HepG2 (cell line): Measurements from ENCODE around the gene PSMB1. TPM values are rescaled to one million over a fixed set of nuclear protein-coding genes. Genes with fewer than 3 reads are reported as not detected.
A peak's percentile ranks its signal among the peaks of the same experiment; 100 is the strongest.

Experiments used
- GABPA ChIP-seq, 2 experiments: IDR thresholded peaks; 2 replicates each; pipeline ENCODE4 v1.6.1; 2011 to 2016; ENCODE audit warnings: low read depth in 2 of 2, low read length in 1 of 2, missing biosample characterization in 1 of 2, missing genetic modification characterization in 1 of 2
- HNF1A ChIP-seq, 2 experiments: sonication (generic) in 1 of 2; formaldehyde crosslinking in 1 of 2; IDR thresholded peaks; 2 replicates each; pipeline versions ENCODE4 v1.4.0 to v1.6.1; 2016 to 2020; ENCODE audit warnings: borderline replicate concordance in 1 of 2, low read depth in 1 of 2, mild to moderate bottlenecking in 1 of 2, missing genetic modification reagents in 1 of 2
- HOXA9 ChIP-seq: sonication (generic); formaldehyde crosslinking; IDR thresholded peaks from 2 replicates; pipeline ENCODE4 v1.8.1; 2022; ENCODE audit warnings: missing genetic modification reagents, mild to moderate bottlenecking, moderate library complexity, borderline replicate concordance
- MZF1 ChIP-seq: sonication (generic); formaldehyde crosslinking; IDR thresholded peaks from 2 replicates; pipeline ENCODE4 v1.8.1; 2023; ENCODE audit warnings: mild to moderate bottlenecking, missing genetic modification reagents, borderline replicate concordance
- SUZ12 ChIP-seq: fragments of 150-350 bp; IDR thresholded peaks from 2 replicates; pipeline ENCODE4 v1.6.1; 2014; ENCODE audit warnings: low read depth, low read length
- TAF15 ChIP-seq: fragments of 200-400 bp; formaldehyde crosslinking; IDR thresholded peaks from one replicate; pipeline ENCODE4 v1.6.1; 2018; ENCODE audit warnings: mild to moderate bottlenecking, low read depth, low read length; ENCODE audit not compliant: poor library complexity, severe bottlenecking
- YEATS2 ChIP-seq: sonication (generic); formaldehyde crosslinking; IDR thresholded peaks from 2 replicates; pipeline ENCODE4 v1.4.0; 2020; ENCODE audit warnings: missing genetic modification reagents, borderline replicate concordance
- ZFP1 ChIP-seq: IDR thresholded peaks from 2 replicates; pipeline ENCODE4 v1.6.1; 2016
- ZFP41 ChIP-seq: sonication (generic); formaldehyde crosslinking; IDR thresholded peaks from 2 replicates; pipeline ENCODE4 v1.4.0; 2020; ENCODE audit warnings: mild to moderate bottlenecking, missing genetic modification reagents, borderline replicate concordance
- ZNF770 ChIP-seq: sonication (generic); formaldehyde crosslinking; IDR thresholded peaks from 2 replicates; pipeline ENCODE4 v1.5.0; 2020; ENCODE audit warnings: mild to moderate bottlenecking, missing genetic modification reagents
- ZSCAN21 ChIP-seq: sonication (generic); formaldehyde crosslinking; IDR thresholded peaks from 2 replicates; pipeline ENCODE4 v1.8.0; 2022; ENCODE audit warnings: mild to moderate bottlenecking, missing genetic modification reagents, moderate library complexity, borderline replicate concordance
- polyA plus RNA-seq, 8 experiments: library from polyadenylated mRNA; depleted of rRNA in 3 of 8; stranded (reverse) in 7 of 8; unstranded in 1 of 8; fragments of >200 nt; fragmentation: Illumina TruSeq in 4 of 8; extraction: Trizol in 4 of 8; gene quantifications; 2 replicates each; pipeline versions ENCODE4 v1.2.1 to v1.2.3, GENCODE V29; 2011 to 2016; ENCODE audit warnings: low read depth in 4 of 8, missing spikeins in 1 of 8, mixed read lengths in 1 of 8; ENCODE audit not compliant: insufficient read depth in 1 of 8
- total RNA-seq, 5 experiments: library from RNA; depleted of rRNA; stranded (reverse); fragments of >200 nt; fragmentation: Illumina TruSeq; extraction: Trizol; gene quantifications; 2 replicates each; pipeline ENCODE4 v1.2.3, GENCODE V29; 2016; ENCODE audit warnings: low read depth in 1 of 5
- TF ChIP-seq, protein P1 (sequence below): IDR thresholded peaks from 2 replicates; pipeline ENCODE4 v1.6.1; 2016; ENCODE audit warnings: control low read depth
- TF ChIP-seq, protein P2 (sequence below): sonication (generic); formaldehyde crosslinking; IDR thresholded peaks from 2 replicates; pipeline ENCODE4 v1.4.0; 2020; ENCODE audit warnings: missing genetic modification reagents

PSMB1 gene
- total and polyA plus RNA-seq, 2 of the 13 experiments (the other 11 are each of a cell fraction or from before 2014, with no cell fraction given) = 528 to 592 TPM

DNA sequence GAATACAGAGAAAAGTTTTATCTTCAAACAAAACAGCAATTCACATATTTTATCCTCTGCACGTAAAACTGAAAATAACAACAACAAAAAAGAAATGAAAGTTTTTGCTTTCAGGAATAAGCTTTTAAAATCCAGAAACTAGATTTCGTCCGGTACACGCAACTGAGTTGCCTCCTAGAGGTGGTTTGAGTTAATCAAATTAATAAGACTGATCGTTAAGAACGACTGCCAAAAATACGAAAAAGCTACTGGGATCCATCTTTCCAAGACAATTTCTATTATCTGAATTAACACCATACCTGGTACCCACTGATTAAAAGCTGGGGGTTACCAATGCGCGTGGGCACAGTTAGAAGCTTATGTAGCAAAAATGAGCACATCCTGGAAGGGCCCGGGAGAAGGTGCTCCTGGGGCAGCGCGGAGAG, 30.7 kb upstream of the PSMB1 start (continued):
- TF ChIP-seq MZF1 (no peak), ZFP1 (0 out of 2 replicates have a peak, but pooled peaks have one; percentile 18), GABPA (IDR thresholded peaks at IDR 0.05; ENCODE audit: low read depth, low read length) (no peak), GABPA (CRISPR knock-in tag; IDR thresholded peaks at IDR 0.05; ENCODE audit: low read depth) (no peak; the same call in 1 of the 2 replicates), ZSCAN21 (CRISPR knock-in tag) (no peak), ZNF770 (CRISPR knock-in tag) (no peak), ZFP41 (CRISPR knock-in tag) (peak; percentile 16; the same call in 1 of the 2 replicates), TAF15 (no peak), YEATS2 (no peak), HOXA9 (CRISPR knock-in tag) (no peak), SUZ12 (no peak), HNF1A (IDR thresholded peaks at IDR 0.05; ENCODE audit: low read depth) (no peak), HNF1A (CRISPR knock-in tag; IDR thresholded peaks at IDR 0.05; ENCODE audit: borderline replicate concordance) (no peak)
- TF ChIP-seq, protein P1, sequence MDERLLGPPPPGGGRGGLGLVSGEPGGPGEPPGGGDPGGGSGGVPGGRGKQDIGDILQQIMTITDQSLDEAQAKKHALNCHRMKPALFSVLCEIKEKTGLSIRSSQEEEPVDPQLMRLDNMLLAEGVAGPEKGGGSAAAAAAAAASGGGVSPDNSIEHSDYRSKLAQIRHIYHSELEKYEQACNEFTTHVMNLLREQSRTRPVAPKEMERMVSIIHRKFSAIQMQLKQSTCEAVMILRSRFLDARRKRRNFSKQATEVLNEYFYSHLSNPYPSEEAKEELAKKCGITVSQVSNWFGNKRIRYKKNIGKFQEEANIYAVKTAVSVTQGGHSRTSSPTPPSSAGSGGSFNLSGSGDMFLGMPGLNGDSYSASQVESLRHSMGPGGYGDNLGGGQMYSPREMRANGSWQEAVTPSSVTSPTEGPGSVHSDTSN = no peak
- TF ChIP-seq, protein P2, sequence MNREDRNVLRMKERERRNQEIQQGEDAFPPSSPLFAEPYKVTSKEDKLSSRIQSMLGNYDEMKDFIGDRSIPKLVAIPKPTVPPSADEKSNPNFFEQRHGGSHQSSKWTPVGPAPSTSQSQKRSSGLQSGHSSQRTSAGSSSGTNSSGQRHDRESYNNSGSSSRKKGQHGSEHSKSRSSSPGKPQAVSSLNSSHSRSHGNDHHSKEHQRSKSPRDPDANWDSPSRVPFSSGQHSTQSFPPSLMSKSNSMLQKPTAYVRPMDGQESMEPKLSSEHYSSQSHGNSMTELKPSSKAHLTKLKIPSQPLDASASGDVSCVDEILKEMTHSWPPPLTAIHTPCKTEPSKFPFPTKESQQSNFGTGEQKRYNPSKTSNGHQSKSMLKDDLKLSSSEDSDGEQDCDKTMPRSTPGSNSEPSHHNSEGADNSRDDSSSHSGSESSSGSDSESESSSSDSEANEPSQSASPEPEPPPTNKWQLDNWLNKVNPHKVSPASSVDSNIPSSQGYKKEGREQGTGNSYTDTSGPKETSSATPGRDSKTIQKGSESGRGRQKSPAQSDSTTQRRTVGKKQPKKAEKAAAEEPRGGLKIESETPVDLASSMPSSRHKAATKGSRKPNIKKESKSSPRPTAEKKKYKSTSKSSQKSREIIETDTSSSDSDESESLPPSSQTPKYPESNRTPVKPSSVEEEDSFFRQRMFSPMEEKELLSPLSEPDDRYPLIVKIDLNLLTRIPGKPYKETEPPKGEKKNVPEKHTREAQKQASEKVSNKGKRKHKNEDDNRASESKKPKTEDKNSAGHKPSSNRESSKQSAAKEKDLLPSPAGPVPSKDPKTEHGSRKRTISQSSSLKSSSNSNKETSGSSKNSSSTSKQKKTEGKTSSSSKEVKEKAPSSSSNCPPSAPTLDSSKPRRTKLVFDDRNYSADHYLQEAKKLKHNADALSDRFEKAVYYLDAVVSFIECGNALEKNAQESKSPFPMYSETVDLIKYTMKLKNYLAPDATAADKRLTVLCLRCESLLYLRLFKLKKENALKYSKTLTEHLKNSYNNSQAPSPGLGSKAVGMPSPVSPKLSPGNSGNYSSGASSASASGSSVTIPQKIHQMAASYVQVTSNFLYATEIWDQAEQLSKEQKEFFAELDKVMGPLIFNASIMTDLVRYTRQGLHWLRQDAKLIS (CRISPR knock-in tag) = no peak
